Tibial nerve (tissue), 4 donors: ENCODE data around the gene SBSN.

Source experiments
- EP300 ChIP-seq, 2 donors: sonication (generic); formaldehyde crosslinking; IDR thresholded peaks; one replicate each; pipeline ENCODE4 v1.6.1; 2017; ENCODE audit warnings: antibody characterized with exemption in 2 of 2, mild to moderate bottlenecking in 1 of 2
- POLR2A ChIP-seq, 2 donors: fragments of 450-650 bp; IDR thresholded peaks; one replicate each; pipeline ENCODE4 v1.6.1; 2017; ENCODE audit warnings: antibody characterized with exemption in 2 of 2, mild to moderate bottlenecking in 2 of 2, moderate library complexity in 2 of 2
- TF ChIP-seq, protein P1 (sequence below), 5 experiments: fragments of 200-600 bp in 3 of 5; fragments of 450-650 bp in 2 of 5; sonication (generic) in 3 of 5; IDR thresholded peaks; one replicate each; pipeline ENCODE4 v1.5.1; 2016 to 2019; ENCODE audit warnings: antibody characterized with exemption in 5 of 5, mild to moderate bottlenecking in 3 of 5, moderate library complexity in 2 of 5

DNA sequence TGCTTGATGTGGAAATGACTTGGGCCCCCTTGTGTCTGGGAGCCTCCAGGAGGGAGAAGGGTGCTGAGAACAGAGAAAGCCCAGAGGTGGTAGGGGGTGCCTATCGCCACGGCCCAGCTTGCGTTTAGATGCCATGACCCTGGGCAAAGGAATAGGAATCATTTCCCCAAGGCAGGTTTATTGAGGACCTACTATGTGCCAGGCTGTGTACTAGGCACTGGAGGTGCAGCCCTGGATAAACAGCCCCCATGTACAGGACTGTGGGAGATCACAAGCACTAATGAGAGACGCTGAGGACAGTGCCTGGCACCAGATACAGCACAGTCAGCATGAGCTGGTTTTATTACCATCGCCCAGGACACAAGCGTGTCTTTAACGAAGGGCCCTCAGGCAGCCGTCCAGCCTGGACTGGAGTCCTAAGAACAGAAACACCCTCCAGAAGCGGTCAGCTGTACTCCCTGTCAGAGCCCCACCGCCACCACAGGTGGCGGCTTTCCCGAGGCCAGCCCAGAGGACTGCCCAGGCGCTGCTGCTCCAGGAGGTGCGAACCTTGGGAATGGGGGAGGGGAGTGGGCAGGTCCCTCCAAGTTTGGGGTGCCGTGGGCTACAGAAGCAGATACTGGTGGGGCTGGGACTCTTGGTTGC, 21.9 kb upstream of the SBSN start:
- TF ChIP-seq, protein P1, sequence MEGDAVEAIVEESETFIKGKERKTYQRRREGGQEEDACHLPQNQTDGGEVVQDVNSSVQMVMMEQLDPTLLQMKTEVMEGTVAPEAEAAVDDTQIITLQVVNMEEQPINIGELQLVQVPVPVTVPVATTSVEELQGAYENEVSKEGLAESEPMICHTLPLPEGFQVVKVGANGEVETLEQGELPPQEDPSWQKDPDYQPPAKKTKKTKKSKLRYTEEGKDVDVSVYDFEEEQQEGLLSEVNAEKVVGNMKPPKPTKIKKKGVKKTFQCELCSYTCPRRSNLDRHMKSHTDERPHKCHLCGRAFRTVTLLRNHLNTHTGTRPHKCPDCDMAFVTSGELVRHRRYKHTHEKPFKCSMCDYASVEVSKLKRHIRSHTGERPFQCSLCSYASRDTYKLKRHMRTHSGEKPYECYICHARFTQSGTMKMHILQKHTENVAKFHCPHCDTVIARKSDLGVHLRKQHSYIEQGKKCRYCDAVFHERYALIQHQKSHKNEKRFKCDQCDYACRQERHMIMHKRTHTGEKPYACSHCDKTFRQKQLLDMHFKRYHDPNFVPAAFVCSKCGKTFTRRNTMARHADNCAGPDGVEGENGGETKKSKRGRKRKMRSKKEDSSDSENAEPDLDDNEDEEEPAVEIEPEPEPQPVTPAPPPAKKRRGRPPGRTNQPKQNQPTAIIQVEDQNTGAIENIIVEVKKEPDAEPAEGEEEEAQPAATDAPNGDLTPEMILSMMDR (IDR thresholded peaks at IDR 0.05): no peak
- TF ChIP-seq POLR2A (IDR thresholded peaks at IDR 0.05) (no peak), EP300 (IDR thresholded peaks at IDR 0.05) (no peak)
